Panc1 (cell line): ENCODE results near the gene ANO3. TPM values are rescaled to one million over a fixed set of nuclear protein-coding genes. Genes with fewer than 3 reads are reported as not detected.

Experiments
- ATAC-seq: fragments of 200-7000 bp; cut with Tn5 transposase; 2 replicates; pipeline ENCODE4 v1.9.1; 2020; ENCODE audit warnings: mild to moderate bottlenecking, moderate library complexity
- BruUV-seq: library from RNA; stranded (reverse); fragments of 400-500 nt; replicated peaks from 2 replicates; lab custom pipeline; 2021; lab: Mats Ljungman, UMichigan
- CTCF ChIA-PET: fragments of 300-600 bp; sonication (Branson Sonifier 250); formaldehyde crosslinking; loops from one replicate; lab custom pipeline; 2022; ENCODE audit warnings: antibody characterized with exemption; lab: Charles Lee
- POLR2A ChIA-PET: fragments of 300-600 bp; sonication (Branson Sonifier 250); formaldehyde crosslinking; loops from one replicate; lab custom pipeline; 2022; ENCODE audit warnings: antibody characterized with exemption; lab: Charles Lee
- DNase-seq: peaks from one replicate; pipeline ENCODE4 v3.0.0-alpha.2; 2010; ENCODE audit warnings: low read depth, low spot score
- H3K27ac ChIP-seq: 2 replicates; pipeline ENCODE4 v1.5.1; 2011; ENCODE audit warnings: mild to moderate bottlenecking, low read length, inconsistent platforms
- H3K27me3 ChIP-seq: fragments of 200-500 bp; sonication (Bioruptor generic); 2 replicates; pipeline ENCODE4 v1.6.0; 2014; ENCODE audit warnings: low read length, inconsistent platforms; ENCODE audit not compliant: control insufficient read depth, insufficient read depth
- H3K36me3 ChIP-seq: fragments of 200-500 bp; sonication (Bioruptor generic); 2 replicates; pipeline ENCODE4 v1.5.1; 2014; ENCODE audit warnings: inconsistent platforms, mild to moderate bottlenecking, low read length, moderate library complexity; ENCODE audit not compliant: control insufficient read depth, insufficient read depth
- H3K4me1 ChIP-seq: 2 replicates; pipeline ENCODE4 v1.5.1; 2011; ENCODE audit warnings: inconsistent platforms, mild to moderate bottlenecking, low read length, moderate library complexity; ENCODE audit not compliant: control insufficient read depth, insufficient read depth
- H3K4me3 ChIP-seq, 2 experiments: 2 replicates each; pipeline ENCODE4 v1.5.1; 2011 to 2012; ENCODE audit warnings: low read depth in 2 of 2, low read length in 2 of 2, mild to moderate bottlenecking in 2 of 2, inconsistent platforms in 1 of 2, moderate library complexity in 1 of 2
- H3K9me3 ChIP-seq: fragments of 200-500 bp; sonication (Bioruptor generic); 2 replicates; pipeline ENCODE4 v1.5.1; 2014; ENCODE audit warnings: low read depth, mild to moderate bottlenecking, inconsistent platforms, low read length, moderate library complexity; ENCODE audit not compliant: control insufficient read depth, insufficient read depth
- POLR2AphosphoS5 ChIP-seq: IDR thresholded peaks from 2 replicates; pipeline ENCODE4 v1.6.1; 2012; ENCODE audit warnings: mild to moderate bottlenecking, low read depth, low read length, moderate library complexity
- SIN3A ChIP-seq: IDR thresholded peaks from 2 replicates; pipeline ENCODE4 v1.6.1; 2012; ENCODE audit warnings: low read depth, mild to moderate bottlenecking, low read length, moderate library complexity, borderline replicate concordance; ENCODE audit not compliant: insufficient read depth
- TCF7L2 ChIP-seq: IDR thresholded peaks from 2 replicates; pipeline ENCODE4 v1.6.1; 2011; ENCODE audit warnings: mild to moderate bottlenecking, low read depth, low read length, inconsistent platforms
- in situ Hi-C: cut with HindIII; loops from 2 replicates; pipeline ENCODE4 v1.10.0; 2016; ENCODE audit warnings: low sequenced_read_pairs, low pct_unique_long_range_greater_than_20kb
- intact Hi-C: fragments of 100-400 bp; cut with micrococcal nuclease; formaldehyde crosslinking; loops from one replicate; pipeline ENCODE4 v1.10.0; 2022; ENCODE audit not compliant: unreplicated experiment
- total RNA-seq: library from RNA; stranded (reverse); gene quantifications from one replicate; pipeline ENCODE4 v1.2.1, GENCODE V29; 2021; ENCODE audit not compliant: unreplicated experiment
- TF ChIP-seq, protein P1 (sequence below), 2 experiments: IDR thresholded peaks; 2 replicates each; pipeline ENCODE4 v1.6.1; 2011 to 2012; ENCODE audit warnings: low read depth in 2 of 2, control low read depth in 1 of 2, low read length in 1 of 2, mild to moderate bottlenecking in 1 of 2, moderate library complexity in 1 of 2; ENCODE audit not compliant: insufficient read depth in 1 of 2
- TF ChIP-seq, protein P2 (sequence below): fragments of 450-650 bp; IDR thresholded peaks from 2 replicates; pipeline ENCODE4 v1.5.1; 2017; ENCODE audit warnings: mild to moderate bottlenecking

ANO3 gene
- total RNA-seq, 1 experiment from 2014 or later: not detected

DNA sequence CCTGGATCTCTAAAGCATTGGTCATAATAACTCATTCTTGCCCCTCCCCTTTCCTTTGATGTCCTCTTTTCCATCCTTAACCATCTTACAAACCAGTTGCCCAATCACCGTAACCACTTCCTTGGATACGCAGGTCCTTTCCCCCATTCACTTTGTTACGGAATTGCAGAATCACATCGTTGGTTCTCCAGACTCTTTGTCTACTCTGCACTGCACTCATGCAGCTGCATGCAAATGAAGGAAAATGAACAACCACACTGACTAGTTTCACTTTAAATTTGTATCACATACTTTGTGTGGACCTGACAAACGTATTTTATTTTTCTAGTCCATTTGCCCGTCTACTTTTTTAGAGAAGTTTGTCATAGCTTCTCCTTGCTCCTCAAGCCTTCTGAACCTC lies 320.0 kb downstream of the ANO3 start:
- no peak overlapping the region for H3K4me3 ChIP-seq
- H3K9me3 ChIP-seq: no peaks in the 10 kb centered on the region
- ChIA-PET CTCF (no interaction called here), POLR2A (no interaction called here)
- ATAC-seq (no peak), DNase-seq (no peak)
- H3K4me1 ChIP-seq: no peaks in the 10 kb centered on the region
- H3K36me3 ChIP-seq: no peaks in the 10 kb centered on the region
- BruUV-seq: no TSS peak
- H3K27ac ChIP-seq: no peak overlapping the region
- 0 out of 2 replicates have a peak, but pooled peaks cover 2% of the 10 kb centered on the region for H3K27me3 ChIP-seq
- in situ Hi-C loops (no loop called here), intact Hi-C loops (loop anchor here (2.0 to 5.0 kb wide), 2 partner anchors 355 to 507 kb away; no protein-coding TSS in a partner anchor)
- TF ChIP-seq POLR2AphosphoS5: no peak
- no peak for TF ChIP-seq TCF7L2
- TF ChIP-seq, protein P1, sequence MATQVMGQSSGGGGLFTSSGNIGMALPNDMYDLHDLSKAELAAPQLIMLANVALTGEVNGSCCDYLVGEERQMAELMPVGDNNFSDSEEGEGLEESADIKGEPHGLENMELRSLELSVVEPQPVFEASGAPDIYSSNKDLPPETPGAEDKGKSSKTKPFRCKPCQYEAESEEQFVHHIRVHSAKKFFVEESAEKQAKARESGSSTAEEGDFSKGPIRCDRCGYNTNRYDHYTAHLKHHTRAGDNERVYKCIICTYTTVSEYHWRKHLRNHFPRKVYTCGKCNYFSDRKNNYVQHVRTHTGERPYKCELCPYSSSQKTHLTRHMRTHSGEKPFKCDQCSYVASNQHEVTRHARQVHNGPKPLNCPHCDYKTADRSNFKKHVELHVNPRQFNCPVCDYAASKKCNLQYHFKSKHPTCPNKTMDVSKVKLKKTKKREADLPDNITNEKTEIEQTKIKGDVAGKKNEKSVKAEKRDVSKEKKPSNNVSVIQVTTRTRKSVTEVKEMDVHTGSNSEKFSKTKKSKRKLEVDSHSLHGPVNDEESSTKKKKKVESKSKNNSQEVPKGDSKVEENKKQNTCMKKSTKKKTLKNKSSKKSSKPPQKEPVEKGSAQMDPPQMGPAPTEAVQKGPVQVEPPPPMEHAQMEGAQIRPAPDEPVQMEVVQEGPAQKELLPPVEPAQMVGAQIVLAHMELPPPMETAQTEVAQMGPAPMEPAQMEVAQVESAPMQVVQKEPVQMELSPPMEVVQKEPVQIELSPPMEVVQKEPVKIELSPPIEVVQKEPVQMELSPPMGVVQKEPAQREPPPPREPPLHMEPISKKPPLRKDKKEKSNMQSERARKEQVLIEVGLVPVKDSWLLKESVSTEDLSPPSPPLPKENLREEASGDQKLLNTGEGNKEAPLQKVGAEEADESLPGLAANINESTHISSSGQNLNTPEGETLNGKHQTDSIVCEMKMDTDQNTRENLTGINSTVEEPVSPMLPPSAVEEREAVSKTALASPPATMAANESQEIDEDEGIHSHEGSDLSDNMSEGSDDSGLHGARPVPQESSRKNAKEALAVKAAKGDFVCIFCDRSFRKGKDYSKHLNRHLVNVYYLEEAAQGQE (IDR thresholded peaks at IDR 0.05; ENCODE audit: insufficient read depth in 1 of 2, low read depth in 2 of 2, low read length in 1 of 2): no peak
- no peak for TF ChIP-seq SIN3A

DNA sequence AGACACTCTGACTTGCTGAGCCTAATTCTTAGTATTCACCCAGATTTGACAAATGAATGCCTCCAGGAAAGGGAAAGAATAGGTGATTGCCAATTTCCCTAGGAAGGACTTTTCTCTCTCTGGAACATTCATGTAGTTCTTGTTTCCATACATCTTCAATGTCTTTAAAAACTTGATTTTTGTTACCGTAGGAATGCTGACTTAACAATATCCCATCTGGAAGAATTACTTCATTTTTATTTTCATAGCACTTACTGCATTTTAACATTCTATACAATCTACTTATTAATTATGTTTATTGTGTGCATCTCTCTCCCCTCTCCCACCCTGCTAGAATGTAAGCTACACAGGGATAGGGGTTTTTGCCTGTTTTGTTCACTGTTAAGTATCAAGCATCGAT lies 323.4 kb downstream of the ANO3 start:
- CTCF ChIA-PET: no interaction called here
- intact Hi-C loops: no loop called here
- BruUV-seq: no TSS peak

More for the DNA sequence above, 323.4 kb downstream of the ANO3 start:
- TF ChIP-seq, protein P1 (IDR thresholded peaks at IDR 0.05; ENCODE audit: insufficient read depth in 1 of 2, low read depth in 2 of 2, low read length in 1 of 2): no peak
- TF ChIP-seq SIN3A: no peak
- no peak for TF ChIP-seq POLR2AphosphoS5
- TF ChIP-seq TCF7L2: no peak
- TF ChIP-seq, protein P2, sequence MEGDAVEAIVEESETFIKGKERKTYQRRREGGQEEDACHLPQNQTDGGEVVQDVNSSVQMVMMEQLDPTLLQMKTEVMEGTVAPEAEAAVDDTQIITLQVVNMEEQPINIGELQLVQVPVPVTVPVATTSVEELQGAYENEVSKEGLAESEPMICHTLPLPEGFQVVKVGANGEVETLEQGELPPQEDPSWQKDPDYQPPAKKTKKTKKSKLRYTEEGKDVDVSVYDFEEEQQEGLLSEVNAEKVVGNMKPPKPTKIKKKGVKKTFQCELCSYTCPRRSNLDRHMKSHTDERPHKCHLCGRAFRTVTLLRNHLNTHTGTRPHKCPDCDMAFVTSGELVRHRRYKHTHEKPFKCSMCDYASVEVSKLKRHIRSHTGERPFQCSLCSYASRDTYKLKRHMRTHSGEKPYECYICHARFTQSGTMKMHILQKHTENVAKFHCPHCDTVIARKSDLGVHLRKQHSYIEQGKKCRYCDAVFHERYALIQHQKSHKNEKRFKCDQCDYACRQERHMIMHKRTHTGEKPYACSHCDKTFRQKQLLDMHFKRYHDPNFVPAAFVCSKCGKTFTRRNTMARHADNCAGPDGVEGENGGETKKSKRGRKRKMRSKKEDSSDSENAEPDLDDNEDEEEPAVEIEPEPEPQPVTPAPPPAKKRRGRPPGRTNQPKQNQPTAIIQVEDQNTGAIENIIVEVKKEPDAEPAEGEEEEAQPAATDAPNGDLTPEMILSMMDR: no peak
- Histone ChIP-seq H3K27ac (no peak overlapping the region), H3K27me3 (0 out of 2 replicates have a peak, but pooled peaks cover 2% of the 10 kb centered on the region), H3K4me3 (no peak overlapping the region), H3K36me3 (no peaks in the 10 kb centered on the region), H3K9me3 (no peaks in the 10 kb centered on the region), H3K4me1 (no peaks in the 10 kb centered on the region)
- in situ Hi-C loops: no loop called here
- no peak for DNase-seq
- POLR2A ChIA-PET: no interaction called here
- no peak for ATAC-seq
